H9 (cell line): Measurements from ENCODE around the gene TBX15. TPM values are rescaled to one million over a fixed set of nuclear protein-coding genes. Genes with fewer than 3 reads are reported as not detected.

ENCODE experiments used
- DNase-seq: peaks from one replicate; pipeline ENCODE4 v3.0.0-alpha.2; 2017
- H2AFZ ChIP-seq: one replicate; pipeline ENCODE4 v1.6.1; 2013; ENCODE audit warnings: mild to moderate bottlenecking, low read length, control low read depth, moderate library complexity
- H2AK5ac ChIP-seq: 2 replicates; pipeline ENCODE4 v1.6.1; 2013; ENCODE audit warnings: low read length, control low read depth, mixed read lengths; ENCODE audit not compliant: insufficient read length
- H2BK120ac ChIP-seq: one replicate; pipeline ENCODE4 v1.6.1; 2013; ENCODE audit warnings: low read depth, mild to moderate bottlenecking, low read length, control low read depth, inconsistent platforms; ENCODE audit not compliant: poor library complexity, severe bottlenecking
- H2BK12ac ChIP-seq: 2 replicates; pipeline ENCODE4 v1.6.1; 2013; ENCODE audit warnings: low read length, control low read depth, mixed read lengths, low read depth; ENCODE audit not compliant: insufficient read length
- H2BK15ac ChIP-seq: 2 replicates; pipeline ENCODE4 v1.6.1; 2013; ENCODE audit warnings: low read depth, low read length, control low read depth
- H2BK20ac ChIP-seq: one replicate; pipeline ENCODE4 v1.6.1; 2013; ENCODE audit warnings: low read depth, mild to moderate bottlenecking, low read length, control low read depth, inconsistent platforms; ENCODE audit not compliant: poor library complexity, severe bottlenecking
- H2BK5ac ChIP-seq: 2 replicates; pipeline ENCODE4 v1.6.1; 2013; ENCODE audit warnings: low read length, control low read depth, mixed read lengths; ENCODE audit not compliant: insufficient read length
- H3K14ac ChIP-seq: 2 replicates; pipeline ENCODE4 v1.6.1; 2013; ENCODE audit warnings: low read length, control low read depth; ENCODE audit not compliant: insufficient read depth
- H3K18ac ChIP-seq: 2 replicates; pipeline ENCODE4 v1.6.1; 2013; ENCODE audit warnings: low read depth, mild to moderate bottlenecking, mixed read lengths, low read length, control low read depth; ENCODE audit not compliant: insufficient read length
- H3K23ac ChIP-seq: 2 replicates; pipeline ENCODE4 v1.6.1; 2013; ENCODE audit warnings: low read length, control low read depth, mixed read lengths, low read depth; ENCODE audit not compliant: insufficient read length
- H3K23me2 ChIP-seq: 2 replicates; pipeline ENCODE4 v1.6.1; 2013; ENCODE audit warnings: low read depth, mild to moderate bottlenecking, mixed read lengths, low read length, control low read depth; ENCODE audit not compliant: insufficient read length, poor library complexity, severe bottlenecking
- H3K27ac ChIP-seq: 2 replicates; pipeline ENCODE4 v1.5.1; 2013; ENCODE audit warnings: low read length, control low read depth, mixed read lengths, low read depth; ENCODE audit not compliant: insufficient read length
- H3K27me3 ChIP-seq: 2 replicates; pipeline ENCODE4 v1.6.1; 2013; ENCODE audit warnings: low read length, control low read depth, inconsistent platforms; ENCODE audit not compliant: insufficient read depth
- H3K4ac ChIP-seq: 2 replicates; pipeline ENCODE4 v1.6.1; 2013; ENCODE audit warnings: low read depth, mild to moderate bottlenecking, control low read depth, inconsistent platforms, low read length, moderate library complexity
- H3K4me1 ChIP-seq: 2 replicates; pipeline ENCODE4 v1.6.1; 2013; ENCODE audit warnings: low read length, control low read depth, inconsistent platforms; ENCODE audit not compliant: insufficient read depth
- H3K4me2 ChIP-seq: 2 replicates; pipeline ENCODE4 v1.6.1; 2013; ENCODE audit warnings: low read length, control low read depth, mixed read lengths; ENCODE audit not compliant: insufficient read length, insufficient read depth
- H3K56ac ChIP-seq: 2 replicates; pipeline ENCODE4 v1.6.1; 2013; ENCODE audit warnings: low read depth, mild to moderate bottlenecking, mixed read lengths, low read length, control low read depth; ENCODE audit not compliant: insufficient read length
- H3K79me1 ChIP-seq: 2 replicates; pipeline ENCODE4 v1.6.1; 2013; ENCODE audit warnings: low read depth, mild to moderate bottlenecking, moderate library complexity, low read length, control low read depth, inconsistent platforms; ENCODE audit not compliant: insufficient read depth, poor library complexity, severe bottlenecking
- H3K79me2 ChIP-seq: 2 replicates; pipeline ENCODE4 v1.6.1; 2013; ENCODE audit warnings: low read length, control low read depth, inconsistent platforms; ENCODE audit not compliant: insufficient read depth
- H3K9ac ChIP-seq: 2 replicates; pipeline ENCODE4 v1.6.1; 2013; ENCODE audit warnings: low read length, control low read depth, mixed read lengths; ENCODE audit not compliant: insufficient read length; ENCODE audit errors: extremely low read depth
- H3K9me3 ChIP-seq: one replicate; pipeline ENCODE4 v1.6.1; 2013; ENCODE audit warnings: low read depth, low read length, inconsistent platforms; ENCODE audit not compliant: control insufficient read depth
- H3T11ph ChIP-seq: one replicate; pipeline ENCODE4 v1.6.1; 2013; ENCODE audit warnings: mild to moderate bottlenecking, low read length, control low read depth, inconsistent platforms
- H4K20me1 ChIP-seq: one replicate; pipeline ENCODE4 v1.6.1; 2013; ENCODE audit not compliant: control insufficient read depth, insufficient read length, insufficient read depth
- H4K5ac ChIP-seq: 2 replicates; pipeline ENCODE4 v1.6.1; 2013; ENCODE audit warnings: low read depth, mild to moderate bottlenecking, mixed read lengths, low read length, control low read depth; ENCODE audit not compliant: insufficient read length
- H4K8ac ChIP-seq: replicated peaks from 2 replicates; pipeline ENCODE4 v1.6.1; 2013; ENCODE audit warnings: low read length, control low read depth, mixed read lengths, low read depth; ENCODE audit not compliant: insufficient read length
- H4K91ac ChIP-seq: 2 replicates; pipeline ENCODE4 v1.6.1; 2013; ENCODE audit warnings: low read depth, mild to moderate bottlenecking, moderate library complexity, mixed read lengths, low read length, control low read depth; ENCODE audit not compliant: insufficient read length
- H3K27ac Mint-ChIP-seq, 3 experiments: 2 replicates in 2 of 3; 3 replicates in 1 of 3; pipeline ENCODE4 v1.8.0; 2020 to 2021; ENCODE audit warnings: mixed read lengths in 3 of 3, mild to moderate bottlenecking in 1 of 3, moderate library complexity in 1 of 3
- H3K27me3 Mint-ChIP-seq: 2 replicates; pipeline ENCODE4 v1.8.0; 2021; ENCODE audit warnings: low read depth, mild to moderate bottlenecking, moderate library complexity, mixed read lengths
- H3K36me3 Mint-ChIP-seq, 3 experiments: 2 replicates in 2 of 3; 3 replicates in 1 of 3; pipeline ENCODE4 v1.8.0; 2020 to 2021; ENCODE audit warnings: low read depth in 3 of 3, mixed read lengths in 3 of 3; ENCODE audit not compliant: insufficient read depth in 1 of 3
- H3K4me1 Mint-ChIP-seq, 2 experiments: 2 replicates each; pipeline ENCODE4 v1.8.0; 2020; ENCODE audit warnings: mixed read lengths in 2 of 2
- H3K4me3 Mint-ChIP-seq, 2 experiments: 2 replicates in 1 of 2; 3 replicates in 1 of 2; pipeline ENCODE4 v1.8.0; 2020 to 2021; ENCODE audit warnings: mild to moderate bottlenecking in 2 of 2, mixed read lengths in 2 of 2, moderate library complexity in 1 of 2
- H3K9me3 Mint-ChIP-seq, 2 experiments: 2 replicates in 1 of 2; 3 replicates in 1 of 2; pipeline ENCODE4 v1.8.0; 2020; ENCODE audit warnings: mild to moderate bottlenecking in 2 of 2, mixed read lengths in 2 of 2, moderate library complexity in 1 of 2
- CTCF ChIP-seq: fragments of 200-600 bp; sonication (generic); conservative IDR thresholded peaks from 3 replicates; pipeline ENCODE4 v1.8.0; 2021; ENCODE audit warnings: antibody characterized with exemption, mild to moderate bottlenecking
- WGBS: extraction: QIAGEN DNeasy Blood & Tissue Kit; methylation state at CpG from one replicate; pipeline ENCODE4 v1.1.7; 2013; ENCODE audit warnings: missing lambda C conversion rate, low lambda C conversion rate, mixed read lengths; ENCODE audit not compliant: insufficient read length; ENCODE audit errors: extremely low coverage; 5-methylcytosine and 5-hydroxymethylcytosine counted together
- total RNA-seq: library from RNA; stranded (reverse); gene quantifications from 2 replicates; pipeline ENCODE4 v1.2.1, GENCODE V29; 2021

The TBX15 gene
- total RNA-seq, 1 experiment from 2014 or later, result 0.07 TPM

GRCh38 chr1:118995312-118996016 is 7.3 kb upstream of the TBX15 start:
- Histone ChIP-seq H3K4me1 (no peaks in the 10 kb centered on the region; the same call in 1 of the 2 replicates), H2AFZ (no peak overlapping the region), H2BK5ac (no peak overlapping the region), H2BK120ac (no peak overlapping the region), H2BK15ac (no peak overlapping the region), H2AK5ac (no peak overlapping the region), H3K4me2 (no peak overlapping the region), H3K4ac (no peak overlapping the region), H3K23ac (no peak overlapping the region), H3K79me2 (no peaks in the 10 kb centered on the region), H3K79me1 (no peaks in the 10 kb centered on the region), H2BK20ac (no peak overlapping the region), H2BK12ac (no peak overlapping the region), H3K27ac (no peak overlapping the region), H4K91ac (no peak overlapping the region), H3K56ac (no peak overlapping the region), H4K20me1 (no peaks in the 10 kb centered on the region), H3K27me3 (peaks cover 99% of the 10 kb centered on the region), H3K9ac (no peak overlapping the region), H3T11ph (no peak overlapping the region), H3K23me2 (peaks cover 3% of the 10 kb centered on the region), H3K18ac (no peak overlapping the region), H4K8ac (no peak overlapping the region), H4K5ac (no peak overlapping the region), H3K14ac (no peak overlapping the region), H3K9me3 (no peaks in the 10 kb centered on the region)
- no peak for TF ChIP-seq CTCF
- WGBS, result no CpG with 5 or more reads among the region's 3 CpGs
- Mint-ChIP-seq H3K27ac (no peak overlapping the region), H3K4me3 (no peak overlapping the region), H3K9me3 (peaks cover 4 to 7% of the 10 kb centered on the region in 2 experiments; a peak in 3 of 5 replicates), H3K27me3 (peaks cover 100% of the 10 kb centered on the region), H3K36me3 (peaks cover 0 to 3% (median 2%) of the 10 kb centered on the region in 3 experiments; a peak in 1 of 7 replicates), H3K4me1 (peaks cover 26 to 45% of the 10 kb centered on the region in 2 experiments)
- no peak for DNase-seq
